ENCODE measurements around the gene LIN7A.

LIN7A gene
- total RNA-seq = 0 reads per million in 2 experiments

- no peak for DNase-seq (ENCODE audit: low read depth)
These were observed at the start of gene LIN7A for GRCh38 chr12:80937391-80938238. Gene LIN7A (minus strand): TSS chr12:80937934. CDS start chr12:80937722, 212 bp downstream.

GRCh38 chr12:80986224-80986623 lies 48.5 kb upstream of the LIN7A start:
- DNase-seq (ENCODE audit: low read depth) = no peak

- DNase-seq (ENCODE audit: low read depth) = no peak
These were observed 42.1 kb upstream of the LIN7A start for GRCh38 chr12:80979816-80980215.

GRCh38 chr12:80979251-80979650 lies 41.5 kb upstream of the LIN7A start:
- no peak for DNase-seq (ENCODE audit: low read depth)

- DNase-seq (ENCODE audit: low read depth) = no peak
These were observed 39.6 kb upstream of the LIN7A start for GRCh38 chr12:80977346-80977745.

GRCh38 chr12:80968326-80968725 lies 30.6 kb upstream of the LIN7A start:
- DNase-seq (ENCODE audit: low read depth) = no peak

GRCh38 chr12:80967565-80967964 lies 29.8 kb upstream of the LIN7A start:
- no peak for DNase-seq (ENCODE audit: low read depth)

GRCh38 chr12:80966001-80966400 lies 28.3 kb upstream of the LIN7A start:
- DNase-seq (ENCODE audit: low read depth) = no peak

GRCh38 chr12:80958162-80958561 lies 20.4 kb upstream of the LIN7A start:
- DNase-seq (ENCODE audit: low read depth) = no peak

GRCh38 chr12:80954857-80955520 lies 17.3 kb upstream of the LIN7A start:
- DNase-seq (ENCODE audit: low read depth) = no peak

GRCh38 chr12:80952443-80952842 lies 14.7 kb upstream of the LIN7A start:
- no peak for DNase-seq (ENCODE audit: low read depth)

- no peak for DNase-seq (ENCODE audit: low read depth)
These were observed 8.9 kb upstream of the LIN7A start for GRCh38 chr12:80946591-80946990.

- DNase-seq (ENCODE audit: low read depth) = no peak
These were observed 5.6 kb upstream of the LIN7A start for GRCh38 chr12:80943338-80943737.

GRCh38 chr12:80941916-80942315 lies 4.2 kb upstream of the LIN7A start:
- no peak for DNase-seq (ENCODE audit: low read depth)

GRCh38 chr12:80939231-80939950 lies 1.7 kb upstream of the LIN7A start:
- no peak for DNase-seq (ENCODE audit: low read depth)

GRCh38 chr12:80938397-80938796 lies 663 bp upstream of the LIN7A start:
- no peak for DNase-seq (ENCODE audit: low read depth)

- no peak for DNase-seq (ENCODE audit: low read depth)
These were observed 918 bp downstream of the LIN7A start for GRCh38 chr12:80936642-80937390.

- DNase-seq (ENCODE audit: low read depth) = no peak
These were observed 1.4 kb downstream of the LIN7A start for GRCh38 chr12:80936353-80936641.

- DNase-seq (ENCODE audit: low read depth) = no peak
These were observed 2.6 kb downstream of the LIN7A start for GRCh38 chr12:80935111-80935510.

GRCh38 chr12:80925983-80926382 lies 11.8 kb downstream of the LIN7A start:
- DNase-seq (ENCODE audit: low read depth) = no peak

- no peak for DNase-seq (ENCODE audit: low read depth)
These were observed 12.5 kb downstream of the LIN7A start for GRCh38 chr12:80925237-80925636.

GRCh38 chr12:80924437-80924836 lies 13.3 kb downstream of the LIN7A start:
- no peak for DNase-seq (ENCODE audit: low read depth)

All from T follicular helper cell (primary cell).